ENCODE results near the gene HPCAL4.

DNA sequence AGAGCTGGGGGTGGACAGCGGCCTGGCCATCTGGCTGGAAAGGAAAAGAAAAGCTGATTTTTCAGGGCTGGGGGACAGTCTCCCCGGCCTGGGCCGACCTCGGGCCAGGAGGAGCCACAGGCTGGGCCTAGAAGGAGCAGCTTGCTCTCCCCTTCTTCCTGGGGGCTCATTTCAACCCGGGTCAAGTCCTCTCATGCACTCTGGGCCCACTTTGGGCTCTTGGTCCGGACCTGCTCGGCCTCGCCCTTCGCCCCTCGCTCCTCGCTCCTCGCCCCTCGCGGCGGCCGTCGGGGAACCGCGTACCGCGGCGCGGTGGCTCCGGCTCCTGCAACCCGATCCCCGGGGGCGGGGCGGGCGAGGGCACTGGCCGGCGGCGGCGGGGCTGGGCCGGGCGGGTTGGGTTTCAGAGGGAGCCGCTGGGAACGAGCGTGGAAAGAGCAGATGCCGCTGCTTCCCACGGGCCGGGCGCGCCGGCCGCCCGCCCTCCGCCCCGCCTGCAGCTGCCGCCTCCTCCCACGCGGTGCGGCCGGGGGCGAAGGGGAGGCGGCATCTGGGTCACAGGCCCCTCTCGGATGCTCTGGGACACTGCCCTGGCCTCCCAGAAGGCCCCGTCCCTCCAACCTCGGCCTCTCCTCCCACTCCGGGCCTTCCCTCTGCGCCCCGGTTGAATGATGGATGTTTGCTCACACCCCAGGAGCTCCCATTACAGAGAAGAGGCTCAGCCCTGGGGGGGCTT lies 58.4 kb downstream of the HPCAL4 start:
- TF ChIP-seq POLR2A (IDR thresholded peaks at IDR 0.05), result no peak
- TF ChIP-seq, protein P1, sequence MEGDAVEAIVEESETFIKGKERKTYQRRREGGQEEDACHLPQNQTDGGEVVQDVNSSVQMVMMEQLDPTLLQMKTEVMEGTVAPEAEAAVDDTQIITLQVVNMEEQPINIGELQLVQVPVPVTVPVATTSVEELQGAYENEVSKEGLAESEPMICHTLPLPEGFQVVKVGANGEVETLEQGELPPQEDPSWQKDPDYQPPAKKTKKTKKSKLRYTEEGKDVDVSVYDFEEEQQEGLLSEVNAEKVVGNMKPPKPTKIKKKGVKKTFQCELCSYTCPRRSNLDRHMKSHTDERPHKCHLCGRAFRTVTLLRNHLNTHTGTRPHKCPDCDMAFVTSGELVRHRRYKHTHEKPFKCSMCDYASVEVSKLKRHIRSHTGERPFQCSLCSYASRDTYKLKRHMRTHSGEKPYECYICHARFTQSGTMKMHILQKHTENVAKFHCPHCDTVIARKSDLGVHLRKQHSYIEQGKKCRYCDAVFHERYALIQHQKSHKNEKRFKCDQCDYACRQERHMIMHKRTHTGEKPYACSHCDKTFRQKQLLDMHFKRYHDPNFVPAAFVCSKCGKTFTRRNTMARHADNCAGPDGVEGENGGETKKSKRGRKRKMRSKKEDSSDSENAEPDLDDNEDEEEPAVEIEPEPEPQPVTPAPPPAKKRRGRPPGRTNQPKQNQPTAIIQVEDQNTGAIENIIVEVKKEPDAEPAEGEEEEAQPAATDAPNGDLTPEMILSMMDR (IDR thresholded peaks at IDR 0.05), result no peak

Data from thyroid gland (tissue), 4 donors.